Fibroblast of lung (primary cell): ENCODE measurements around the gene CDH12. TPM values are rescaled to one million over a fixed set of nuclear protein-coding genes. Genes with fewer than 3 reads are reported as not detected.
"Not testable (repeated sequence)": the region's sequence is repeated elsewhere in the genome, so short reads cannot be mapped to it uniquely, and the experiment has no call there.

Experiments used
- DNase-seq, 2 donors: peaks; one replicate each; pipeline versions ENCODE4 v3.0.0 to v3.0.0-alpha.2; 2010; ENCODE audit warnings: low read depth in 2 of 2
- H2AFZ ChIP-seq: 2 replicates; pipeline ENCODE4 v1.5.1; 2012; ENCODE audit warnings: low read length, control low read depth, inconsistent platforms
- H3K27ac ChIP-seq: 2 replicates; pipeline ENCODE4 v1.5.1; 2011; ENCODE audit warnings: low read length, control low read depth; ENCODE audit not compliant: insufficient read depth
- H3K27me3 ChIP-seq: 2 replicates; pipeline ENCODE4 v1.5.1; 2011; ENCODE audit warnings: mild to moderate bottlenecking, low read length; ENCODE audit not compliant: control insufficient read depth, insufficient read depth
- H3K36me3 ChIP-seq: 2 replicates; pipeline ENCODE4 v1.5.1; 2011; ENCODE audit warnings: low read length; ENCODE audit not compliant: control insufficient read depth, insufficient read depth
- H3K4me1 ChIP-seq: 2 replicates; pipeline ENCODE4 v1.5.1; 2011; ENCODE audit warnings: low read length; ENCODE audit not compliant: control insufficient read depth, insufficient read depth; ENCODE audit errors: extremely low read depth
- H3K4me2 ChIP-seq: 2 replicates; pipeline ENCODE4 v1.5.1; 2011; ENCODE audit warnings: low read length, control low read depth; ENCODE audit not compliant: insufficient read depth; ENCODE audit errors: extremely low read depth
- H3K4me3 ChIP-seq, 4 experiments: fragments of 200-600 bp in 1 of 4; sonication (generic) in 1 of 4; replicated peaks in 1 of 4; 2 replicates each; pipeline ENCODE4 v1.5.1; 2011 to 2016; ENCODE audit warnings: low read length in 4 of 4, low read depth in 3 of 4, mild to moderate bottlenecking in 3 of 4, control low read depth in 2 of 4, inconsistent platforms in 1 of 4, mixed read lengths in 1 of 4; ENCODE audit not compliant: insufficient read depth in 1 of 4; ENCODE audit errors: control extremely low read depth in 1 of 4
- H3K79me2 ChIP-seq: 2 replicates; pipeline ENCODE4 v1.5.1; 2012; ENCODE audit warnings: mild to moderate bottlenecking, low read length, inconsistent platforms; ENCODE audit not compliant: control insufficient read depth, insufficient read depth
- H3K9ac ChIP-seq: 2 replicates; pipeline ENCODE4 v1.5.1; 2011; ENCODE audit warnings: mild to moderate bottlenecking, low read length, control low read depth; ENCODE audit not compliant: insufficient read depth
- H3K9me3 ChIP-seq: 2 replicates; pipeline ENCODE4 v1.5.1; 2012; ENCODE audit warnings: low read depth, low read length; ENCODE audit not compliant: control insufficient read depth, insufficient read depth
- H4K20me1 ChIP-seq: 2 replicates; pipeline ENCODE4 v1.5.1; 2011; ENCODE audit warnings: low read length; ENCODE audit not compliant: control insufficient read depth, insufficient read depth; ENCODE audit errors: extremely low read depth
- polyA plus RNA-seq, 2 donors: library from polyadenylated mRNA; depleted of rRNA in 1 of 2; stranded (reverse) in 1 of 2; unstranded in 1 of 2; fragments of >200 nt; gene quantifications; 2 replicates each; pipeline ENCODE4 v1.2.1, GENCODE V29; 2011 to 2012; ENCODE audit warnings: missing spikeins in 1 of 2
- total RNA-seq: library from RNA; depleted of rRNA; stranded (reverse); fragments of >200 nt; gene quantifications from 2 replicates; pipeline ENCODE4 v1.2.1, GENCODE V29; 2014

CDH12 gene
- total and polyA plus RNA-seq, 2 donors (not counting 1 experiment from before 2014, with no cell fraction given), result 0.02 TPM; not detected in 1

DNA sequence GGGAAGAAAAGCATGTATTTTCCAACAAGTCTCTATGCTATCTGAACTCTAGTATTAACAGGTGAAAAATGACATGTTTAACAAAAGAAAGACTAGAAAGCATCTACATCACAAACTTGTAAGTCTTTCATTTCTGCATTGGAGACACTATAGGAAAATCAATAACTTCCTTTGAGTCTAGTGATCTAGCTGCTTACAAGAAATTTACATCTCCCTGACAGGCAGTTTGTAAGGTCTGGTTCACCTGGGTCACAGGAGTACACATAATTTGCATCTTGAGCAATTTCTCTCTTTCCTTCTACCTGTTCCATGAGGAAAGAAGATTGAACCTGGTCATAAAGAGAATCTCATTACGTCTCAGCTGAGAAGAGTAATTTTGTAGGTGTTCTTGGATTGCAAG lies 696.2 kb downstream of the CDH12 start:
- not testable (repeated sequence) for H3K4me1 ChIP-seq, H3K4me2 ChIP-seq, H2AFZ ChIP-seq, H3K36me3 ChIP-seq, H3K4me3 ChIP-seq, H4K20me1 ChIP-seq, H3K9ac ChIP-seq, H3K27ac ChIP-seq, H3K27me3 ChIP-seq, DNase-seq, H3K9me3 ChIP-seq, H3K79me2 ChIP-seq

DNA sequence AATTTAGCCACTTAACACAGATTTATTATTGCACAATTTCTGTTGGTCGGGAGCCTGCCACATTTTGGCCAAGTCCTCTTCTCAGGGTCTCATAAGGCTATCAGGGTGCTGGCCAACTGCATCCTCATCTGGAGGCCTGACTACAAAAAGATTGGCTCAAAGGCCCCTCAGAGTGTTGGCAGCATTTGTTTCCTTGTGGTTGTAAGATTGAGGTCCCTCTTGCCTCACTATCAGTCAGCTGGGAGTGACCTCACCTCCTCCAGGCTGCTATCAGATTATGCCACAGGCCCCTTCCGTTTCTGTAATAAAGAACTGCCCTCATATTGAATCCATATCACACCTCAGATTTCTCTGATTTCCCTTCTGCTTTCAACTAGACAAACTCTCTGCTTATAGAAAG lies 698.4 kb downstream of the CDH12 start:
- not testable (repeated sequence) for H3K9me3 ChIP-seq, H2AFZ ChIP-seq, H3K27ac ChIP-seq, H3K36me3 ChIP-seq, H3K27me3 ChIP-seq, H4K20me1 ChIP-seq, H3K79me2 ChIP-seq, H3K4me1 ChIP-seq, DNase-seq, H3K9ac ChIP-seq, H3K4me3 ChIP-seq, H3K4me2 ChIP-seq

GRCh38 chr5:22151801-22152200 lies 701.3 kb downstream of the CDH12 start:
- not testable (repeated sequence) for H4K20me1 ChIP-seq, H3K27ac ChIP-seq, H2AFZ ChIP-seq, H3K79me2 ChIP-seq, H3K27me3 ChIP-seq, H3K36me3 ChIP-seq, H3K4me1 ChIP-seq, H3K9ac ChIP-seq, H3K4me2 ChIP-seq, H3K9me3 ChIP-seq, H3K4me3 ChIP-seq, DNase-seq

DNA sequence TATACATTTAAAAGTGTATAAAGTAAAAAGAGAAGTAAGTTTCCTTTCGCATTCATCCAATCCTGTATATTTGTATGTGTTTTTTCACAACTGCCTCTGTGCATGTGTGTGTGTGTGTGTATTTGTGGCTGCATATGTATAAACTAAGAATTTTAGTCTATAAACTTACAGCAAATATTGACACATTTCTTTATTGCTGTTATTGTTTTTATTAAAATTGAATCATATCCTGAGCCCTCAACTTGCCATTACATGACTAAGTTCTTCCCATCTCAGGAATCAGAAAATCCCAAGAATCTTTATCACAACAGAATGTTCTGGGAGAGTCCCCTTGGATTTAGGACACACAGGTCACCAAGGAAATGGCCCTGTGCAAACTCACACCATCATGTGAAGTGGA lies 712.7 kb downstream of the CDH12 start:
- not testable (repeated sequence) for H3K36me3 ChIP-seq

DNA sequence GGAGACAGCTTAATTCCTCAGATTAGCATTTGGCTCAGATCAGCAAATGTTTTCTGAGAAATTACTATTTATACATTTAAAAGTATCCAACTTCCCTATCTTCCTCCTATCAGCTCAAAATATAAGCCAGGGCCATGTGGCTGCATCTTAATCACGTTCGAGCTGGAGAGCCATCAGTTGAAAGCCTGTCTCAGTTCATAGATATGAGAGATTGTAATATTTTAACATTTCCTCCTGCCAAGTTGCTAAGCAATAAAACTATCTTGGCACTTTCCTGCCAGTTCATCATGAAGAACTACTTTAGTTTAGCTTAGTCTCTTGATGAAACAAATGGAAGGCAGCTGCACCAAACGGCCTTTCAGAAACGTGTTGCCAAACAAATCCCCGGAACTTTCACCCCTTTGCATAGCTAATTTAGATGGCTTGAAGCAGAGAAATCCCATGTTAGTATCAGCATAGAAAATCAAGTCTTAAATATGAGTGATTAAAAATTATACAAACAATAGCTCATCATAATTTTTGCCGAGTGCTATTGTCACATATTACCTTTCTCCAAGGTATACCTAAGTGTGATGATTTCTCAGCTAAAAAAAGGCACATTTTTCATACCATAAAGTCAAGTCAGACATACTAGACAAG lies 713.4 kb downstream of the CDH12 start:
- not testable (repeated sequence) for H3K9ac ChIP-seq, H3K4me3 ChIP-seq, DNase-seq, H3K27ac ChIP-seq, H2AFZ ChIP-seq, H3K27me3 ChIP-seq, H3K36me3 ChIP-seq, H3K4me2 ChIP-seq, H3K9me3 ChIP-seq, H3K4me1 ChIP-seq, H3K79me2 ChIP-seq, H4K20me1 ChIP-seq

More for the DNA sequence above, 712.7 kb downstream of the CDH12 start:
- not testable (repeated sequence) for H3K4me3 ChIP-seq, H3K4me1 ChIP-seq, H2AFZ ChIP-seq, H3K79me2 ChIP-seq, H3K9ac ChIP-seq, H3K4me2 ChIP-seq, H3K27ac ChIP-seq, H4K20me1 ChIP-seq, DNase-seq, H3K9me3 ChIP-seq, H3K27me3 ChIP-seq
